ES-I3 (cell line): Measurements from ENCODE around the gene DAPK2.

Experiments used
- H3K36me3 ChIP-seq: 2 replicates; pipeline ENCODE4 v1.6.1; 2013; ENCODE audit warnings: mild to moderate bottlenecking, low read length, control low read depth, moderate library complexity; ENCODE audit not compliant: insufficient read depth
- H3K4me1 ChIP-seq: 2 replicates; pipeline ENCODE4 v1.6.1; 2013; ENCODE audit warnings: mild to moderate bottlenecking, control low read depth, low read length; ENCODE audit not compliant: insufficient read depth
- H3K9ac ChIP-seq: 2 replicates; pipeline ENCODE4 v1.6.1; 2013; ENCODE audit warnings: low read depth, mild to moderate bottlenecking, low read length, moderate library complexity
- H3K9me3 ChIP-seq: 2 replicates; pipeline ENCODE4 v1.6.1; 2013; ENCODE audit warnings: mild to moderate bottlenecking, low read length, moderate library complexity; ENCODE audit not compliant: control insufficient read depth, insufficient read depth

The DAPK2 gene

DNA sequence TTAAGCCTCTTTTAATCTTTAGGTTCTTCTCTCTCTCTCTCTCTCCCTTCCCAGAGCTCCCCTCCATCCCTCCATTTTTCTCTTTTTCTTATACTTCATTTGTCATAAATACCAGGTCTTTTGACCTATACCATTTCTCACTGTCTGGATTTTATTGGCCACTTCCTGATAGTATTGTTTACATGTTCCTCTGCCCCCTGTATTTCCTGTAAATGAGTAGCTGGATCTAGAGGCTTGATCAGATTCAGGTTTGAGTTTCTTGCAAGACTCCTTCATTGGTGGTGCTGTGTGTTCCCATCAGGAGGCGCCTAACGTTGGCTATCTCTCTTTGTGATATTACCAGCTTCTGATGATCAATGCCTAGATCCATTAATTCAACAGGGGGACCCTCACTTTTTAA lies 42.2 kb downstream of the DAPK2 start:
- Histone ChIP-seq H3K36me3 (no peaks in the 10 kb centered on the region), H3K9ac (no peak overlapping the region), H3K4me1 (peaks cover 8% of the 10 kb centered on the region), H3K9me3 (no peaks in the 10 kb centered on the region)

DNA sequence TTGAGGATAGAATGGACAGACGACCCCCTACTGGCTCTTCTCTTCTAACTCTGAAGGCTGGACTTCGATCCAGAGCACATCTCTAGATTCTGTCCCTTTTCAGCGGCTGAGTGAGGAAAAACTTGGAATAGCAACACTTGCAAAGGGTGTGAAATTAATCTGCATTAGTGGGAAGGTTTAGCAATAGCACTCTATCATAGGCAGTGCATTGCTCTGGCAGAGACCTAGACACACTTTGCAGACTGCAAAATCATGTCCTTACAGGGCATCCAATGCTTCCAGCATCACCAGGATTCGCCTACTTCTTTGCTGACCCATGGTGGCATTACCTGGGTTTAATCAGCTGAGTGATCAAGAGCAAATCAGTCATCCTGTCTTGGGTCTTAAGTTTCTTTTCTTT lies 43.1 kb downstream of the DAPK2 start:
- H3K9ac ChIP-seq, result no peak overlapping the region
- peaks cover 8% of the 10 kb centered on the region for H3K4me1 ChIP-seq
- H3K36me3 ChIP-seq, result no peaks in the 10 kb centered on the region
- H3K9me3 ChIP-seq, result no peaks in the 10 kb centered on the region

DNA sequence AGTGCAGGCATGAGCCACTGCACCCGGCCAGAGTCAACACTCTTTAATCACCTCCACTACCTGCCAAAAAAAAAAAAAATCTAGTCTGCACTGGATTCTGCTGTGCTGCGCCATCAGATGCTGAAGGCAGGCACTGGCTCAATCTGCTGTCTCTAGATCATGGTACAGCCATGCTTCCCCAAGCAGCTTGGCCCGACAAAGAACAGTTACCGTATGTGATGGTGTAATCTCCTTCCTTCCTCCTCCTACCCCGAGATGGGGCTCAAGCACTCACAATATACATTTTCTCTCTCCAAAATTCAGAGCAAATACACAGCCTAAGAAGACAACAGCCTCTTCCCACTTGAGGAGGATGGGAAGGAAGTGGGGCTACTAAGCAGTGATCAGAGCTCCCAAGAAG lies 45.1 kb downstream of the DAPK2 start:
- Histone ChIP-seq H3K9me3 (no peaks in the 10 kb centered on the region), H3K36me3 (no peaks in the 10 kb centered on the region), H3K4me1 (peaks cover 8% of the 10 kb centered on the region), H3K9ac (no peak overlapping the region)

DNA sequence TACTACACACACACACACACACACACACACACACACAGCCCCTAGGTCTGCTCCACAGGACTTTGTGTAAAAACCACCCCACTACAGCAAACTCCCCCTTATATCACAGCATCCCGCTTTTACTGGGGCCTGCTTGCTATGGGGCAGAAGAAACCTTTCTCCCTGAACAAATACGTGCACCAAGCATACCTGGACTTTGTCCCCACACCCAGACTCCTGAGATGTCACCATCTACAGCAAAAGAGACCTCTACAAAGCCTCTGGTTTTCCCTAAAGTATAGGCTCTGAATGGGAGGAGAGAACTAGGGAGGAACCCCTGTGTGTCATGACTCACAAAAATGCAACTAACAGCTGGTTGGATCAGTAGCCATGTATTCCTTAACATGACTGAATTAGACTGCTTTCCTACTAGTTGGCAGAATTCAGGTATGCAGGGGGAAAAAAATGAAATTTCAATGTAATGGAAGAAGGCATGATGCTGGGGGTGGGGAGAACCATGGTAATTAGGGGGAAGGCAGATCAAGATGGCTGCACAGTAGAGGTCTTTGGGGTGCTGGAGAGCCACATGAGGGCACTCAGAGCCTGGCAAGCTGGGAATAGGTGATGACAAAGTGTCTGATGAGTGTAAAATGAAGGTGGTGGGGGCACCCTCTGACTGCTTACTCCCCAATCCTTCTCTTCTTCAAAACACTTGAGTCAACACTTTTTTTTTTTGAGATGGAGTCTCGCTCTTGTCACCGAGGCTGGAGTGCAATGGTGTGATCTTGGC lies 45.9 kb downstream of the DAPK2 start:
- Histone ChIP-seq H3K9ac (no peak overlapping the region), H3K9me3 (no peaks in the 10 kb centered on the region), H3K36me3 (no peaks in the 10 kb centered on the region), H3K4me1 (peaks cover 8% of the 10 kb centered on the region)

DNA sequence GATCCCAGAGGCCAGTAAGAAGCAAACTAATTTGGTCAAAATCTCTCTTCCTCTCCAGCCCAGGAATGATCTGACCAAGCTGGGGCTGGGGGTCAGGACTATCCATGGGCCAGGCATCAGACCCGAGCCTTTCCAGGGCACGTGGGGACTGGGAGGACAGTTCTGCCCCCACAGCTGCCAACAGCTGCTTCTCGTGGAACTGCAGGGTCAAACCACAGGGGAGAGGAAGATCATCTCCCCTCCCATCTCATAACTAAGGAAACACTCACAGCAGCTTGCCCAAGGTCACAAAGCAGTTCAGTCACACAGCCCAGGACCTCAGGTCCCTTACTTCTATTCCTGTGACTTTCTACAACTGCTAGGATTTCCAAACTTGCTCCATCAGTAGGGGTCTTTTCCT lies 47.1 kb downstream of the DAPK2 start:
- Histone ChIP-seq H3K4me1 (no peaks in the 10 kb centered on the region; the same call in 1 of the 2 replicates), H3K9me3 (no peaks in the 10 kb centered on the region), H3K9ac (no peak overlapping the region), H3K36me3 (no peaks in the 10 kb centered on the region)

DNA sequence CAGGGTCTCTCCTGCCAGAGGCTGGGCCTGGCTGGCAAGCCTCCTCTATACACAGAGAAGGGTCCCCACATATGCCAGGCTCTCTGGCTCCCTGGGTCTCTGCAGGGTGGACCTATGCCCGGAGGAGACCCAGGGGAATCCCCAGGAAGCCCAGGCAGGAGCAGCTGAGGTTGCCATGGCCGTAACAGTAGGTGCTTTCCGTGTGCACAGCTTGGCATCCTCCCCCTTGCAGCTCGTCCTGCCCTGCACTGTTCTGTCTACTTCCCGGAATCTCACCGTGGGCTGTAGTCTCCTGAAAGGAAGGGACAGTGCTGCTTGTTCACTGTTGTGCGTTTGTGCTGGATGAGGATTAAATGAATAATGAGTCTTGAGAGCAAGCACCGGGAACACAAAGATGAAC lies 47.8 kb downstream of the DAPK2 start:
- Histone ChIP-seq H3K9me3 (no peaks in the 10 kb centered on the region), H3K9ac (no peak overlapping the region), H3K36me3 (no peaks in the 10 kb centered on the region), H3K4me1 (no peaks in the 10 kb centered on the region; the same call in 1 of the 2 replicates)

DNA sequence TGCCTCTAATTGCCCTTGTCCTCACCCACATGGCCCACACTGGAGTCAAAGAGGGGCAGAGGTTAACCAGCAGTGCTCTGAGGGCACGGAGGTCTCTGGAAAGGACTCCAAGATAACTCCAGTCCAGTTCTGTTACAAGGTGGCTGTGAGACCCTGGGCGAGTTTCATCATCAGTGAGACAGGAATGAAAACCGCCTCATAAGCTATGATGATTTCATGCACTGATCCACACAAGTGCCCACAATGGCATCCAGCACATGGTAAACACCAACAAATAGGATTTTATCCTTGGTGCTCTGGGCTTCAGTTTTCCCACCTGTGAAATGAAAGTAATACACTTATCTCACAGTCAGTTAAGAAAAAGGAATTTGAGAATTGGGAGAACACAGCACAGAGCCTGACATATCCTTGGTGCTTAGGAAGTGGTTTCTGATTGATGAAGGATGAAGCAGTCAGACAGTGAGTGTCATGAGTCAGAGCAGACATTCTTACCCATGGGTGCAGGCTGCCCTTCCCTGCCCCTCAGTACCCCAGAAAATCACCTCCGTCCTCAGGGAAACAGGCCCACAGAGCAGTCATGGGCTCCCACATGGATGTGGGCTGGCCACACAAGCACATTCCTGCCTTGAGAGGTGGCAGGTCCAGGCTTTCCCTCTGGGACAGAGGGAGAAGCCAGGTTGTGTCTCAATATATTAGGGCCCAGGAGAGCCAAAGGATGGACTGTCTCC lies 48.4 kb downstream of the DAPK2 start:
- H3K9ac ChIP-seq, result no peak overlapping the region
- H3K9me3 ChIP-seq, result no peaks in the 10 kb centered on the region
- H3K36me3 ChIP-seq, result no peaks in the 10 kb centered on the region
- H3K4me1 ChIP-seq, result no peaks in the 10 kb centered on the region; the same call in 1 of the 2 replicates

DNA sequence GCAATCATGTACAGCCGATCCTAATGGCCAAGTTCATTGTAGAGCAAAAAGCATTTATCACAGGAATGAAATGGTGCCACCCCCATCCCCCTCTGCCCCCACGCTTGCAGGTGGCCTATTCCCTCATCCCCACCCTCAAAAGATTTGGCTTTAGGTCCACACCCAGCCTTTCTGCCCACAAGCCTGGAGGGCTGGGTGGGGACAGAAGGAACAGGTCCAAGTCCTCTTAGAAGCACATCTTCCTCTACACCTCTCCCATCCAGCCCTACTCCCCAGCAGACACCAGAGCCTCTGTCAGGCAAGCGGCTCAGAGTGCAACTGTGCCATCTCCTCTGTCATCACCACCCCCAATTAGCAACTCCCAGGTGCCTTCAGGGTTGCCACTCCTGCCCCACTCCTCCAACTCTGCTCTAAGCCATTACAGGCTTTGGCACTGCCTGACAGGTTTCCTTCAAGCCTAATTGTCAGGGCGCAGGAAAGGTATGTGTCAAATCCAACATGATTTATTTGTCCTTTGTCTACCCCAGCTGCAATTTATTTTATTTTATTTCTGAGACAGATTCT lies 49.4 kb downstream of the DAPK2 start:
- Histone ChIP-seq H3K9me3 (no peaks in the 10 kb centered on the region), H3K4me1 (no peaks in the 10 kb centered on the region; the same call in 1 of the 2 replicates), H3K9ac (no peak overlapping the region), H3K36me3 (no peaks in the 10 kb centered on the region)

DNA sequence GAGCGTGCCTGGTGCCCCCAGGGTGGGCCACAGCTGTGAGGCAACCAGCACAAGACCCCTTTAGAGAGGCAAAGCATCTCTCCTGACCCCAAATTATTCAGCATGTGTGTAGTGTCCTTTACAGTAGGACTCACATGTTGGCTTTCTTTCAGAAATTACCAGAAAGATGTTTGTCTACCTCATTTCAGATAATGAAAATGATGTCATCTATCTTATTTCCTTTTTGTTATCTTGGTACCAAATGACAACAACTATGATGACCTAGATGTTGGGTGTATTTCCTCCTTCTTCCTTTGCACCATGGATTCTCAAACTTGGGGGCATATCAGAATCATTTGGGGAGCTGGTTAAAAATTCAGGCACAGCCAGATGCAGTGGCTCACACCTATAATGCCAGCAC lies 50.5 kb downstream of the DAPK2 start:
- H3K36me3 ChIP-seq, result no peaks in the 10 kb centered on the region
- no peaks in the 10 kb centered on the region for H3K4me1 ChIP-seq
- H3K9me3 ChIP-seq, result no peaks in the 10 kb centered on the region
- no peak overlapping the region for H3K9ac ChIP-seq

DNA sequence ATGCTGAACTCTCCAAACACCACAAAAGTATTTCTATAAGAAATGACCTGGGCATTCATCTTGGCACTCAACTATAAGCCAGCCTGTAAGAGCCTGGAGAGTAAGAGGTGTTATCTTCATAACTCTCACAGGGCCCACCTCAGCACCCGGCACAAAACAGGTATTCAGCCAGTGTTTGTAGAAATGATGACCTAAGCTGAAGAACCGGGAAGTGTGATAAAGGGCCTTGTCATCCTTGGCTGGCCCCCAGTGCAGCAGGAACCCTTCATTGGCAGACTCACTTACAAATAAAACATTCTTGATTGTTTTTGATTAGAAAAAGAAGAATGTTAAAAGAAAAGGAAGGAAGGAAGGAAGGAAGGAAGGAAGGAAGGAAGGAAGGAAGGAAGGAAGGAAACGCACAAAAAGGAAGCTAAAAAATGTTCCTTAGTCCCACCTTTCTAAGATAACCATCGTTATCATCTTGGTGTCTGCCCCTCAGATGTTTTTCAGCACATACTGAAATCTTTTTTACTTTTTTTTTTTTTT lies 52.1 kb downstream of the DAPK2 start:
- Histone ChIP-seq H3K9me3 (no peaks in the 10 kb centered on the region), H3K36me3 (no peaks in the 10 kb centered on the region), H3K9ac (no peak overlapping the region), H3K4me1 (no peaks in the 10 kb centered on the region)

DNA sequence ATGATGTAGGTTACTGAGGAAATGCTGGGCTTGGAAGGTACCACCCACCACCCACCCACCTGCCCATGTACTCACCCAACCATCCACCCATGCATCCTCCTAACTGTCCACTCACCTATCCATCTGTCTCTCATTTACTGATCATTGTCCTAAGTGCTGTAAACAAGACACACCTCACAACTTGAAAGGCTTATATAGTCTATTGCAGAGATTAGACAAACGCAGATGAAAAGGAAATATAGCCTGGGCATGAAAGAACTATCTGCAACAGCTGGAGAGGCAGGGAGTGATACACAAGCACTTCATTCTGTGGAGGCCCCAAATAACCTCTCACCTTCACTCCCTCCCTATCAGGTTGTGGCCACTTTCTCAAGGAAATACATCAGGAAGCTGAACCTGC lies 54.0 kb downstream of the DAPK2 start:
- no peak overlapping the region for H3K9ac ChIP-seq
- no peaks in the 10 kb centered on the region for H3K36me3 ChIP-seq
- no peaks in the 10 kb centered on the region for H3K4me1 ChIP-seq
- H3K9me3 ChIP-seq, result no peaks in the 10 kb centered on the region

DNA sequence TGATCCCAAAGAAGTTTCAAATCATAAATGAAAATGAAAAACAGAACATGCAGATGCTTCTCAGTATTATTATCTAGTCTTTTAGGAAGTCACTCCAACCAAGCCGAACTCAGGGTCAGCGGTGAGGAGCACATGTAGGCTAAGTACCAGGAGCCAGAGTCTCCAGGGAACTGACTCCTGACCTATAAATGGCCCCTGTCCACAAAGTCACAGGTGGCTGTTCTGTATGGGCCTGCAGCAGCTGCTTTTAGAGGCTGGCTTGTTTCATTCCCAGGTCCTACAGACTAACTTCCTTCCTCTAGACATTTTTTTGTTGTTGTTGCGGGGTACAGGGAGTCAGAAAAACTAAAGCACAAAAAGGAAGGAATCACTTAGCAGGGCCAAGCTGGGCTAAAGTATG lies 54.6 kb downstream of the DAPK2 start:
- Histone ChIP-seq H3K4me1 (no peaks in the 10 kb centered on the region), H3K9me3 (no peaks in the 10 kb centered on the region), H3K36me3 (no peaks in the 10 kb centered on the region), H3K9ac (no peak overlapping the region)

DNA sequence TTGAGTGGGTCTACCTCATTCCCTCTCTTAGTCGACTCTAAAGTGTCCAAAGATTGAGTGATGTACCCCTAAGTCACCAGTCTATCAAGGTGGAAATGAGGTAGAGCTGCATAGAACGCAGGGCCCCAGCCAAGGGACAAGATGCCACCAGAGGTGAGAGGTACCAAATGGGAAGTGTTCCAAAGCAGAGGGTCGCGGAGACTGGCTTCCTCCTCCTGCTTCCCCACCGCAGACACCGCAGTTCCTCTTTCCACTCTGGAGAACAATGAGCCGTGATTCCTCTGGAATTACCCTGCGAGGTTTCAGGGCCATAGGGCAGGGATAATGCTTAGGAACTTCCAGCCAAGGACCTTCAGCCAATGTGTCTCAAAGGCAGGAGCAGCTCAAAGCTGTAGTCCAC lies 55.8 kb downstream of the DAPK2 start:
- H3K9me3 ChIP-seq, result no peaks in the 10 kb centered on the region
- no peaks in the 10 kb centered on the region for H3K36me3 ChIP-seq
- no peaks in the 10 kb centered on the region for H3K4me1 ChIP-seq
- H3K9ac ChIP-seq, result no peak overlapping the region

DNA sequence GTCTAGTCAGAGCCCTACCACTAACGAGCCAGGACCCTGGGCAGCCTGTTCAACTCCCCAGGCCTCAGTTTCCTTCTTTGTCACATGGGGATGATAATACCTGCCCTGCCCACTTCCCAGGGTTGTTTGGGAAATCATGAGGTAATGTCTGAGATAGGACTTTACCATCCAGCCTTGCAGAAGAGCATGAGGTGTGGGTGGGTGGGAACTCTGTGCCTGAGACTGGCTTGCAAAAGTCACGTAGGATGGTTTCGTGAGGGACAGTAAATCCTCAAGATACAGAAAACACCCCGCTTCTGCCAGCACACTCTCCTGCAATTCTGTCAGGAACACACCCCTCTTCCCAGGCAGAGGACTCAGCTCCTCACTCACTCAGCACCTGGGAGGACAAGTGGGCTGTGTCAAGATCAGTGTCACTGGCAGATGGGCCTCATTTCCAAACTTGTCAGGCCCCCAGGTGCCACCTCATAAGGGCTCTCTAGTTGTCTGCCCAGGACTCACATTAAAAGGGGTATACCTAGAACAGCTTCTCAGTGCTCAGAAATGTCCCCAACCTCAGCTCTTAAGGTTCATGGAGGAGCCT lies 58.4 kb downstream of the DAPK2 start:
- Histone ChIP-seq H3K9ac (no peak overlapping the region), H3K4me1 (no peaks in the 10 kb centered on the region), H3K9me3 (no peaks in the 10 kb centered on the region), H3K36me3 (no peaks in the 10 kb centered on the region)
